ENCODE measurements around the gene ADH1C. TPM values are rescaled to one million over a fixed set of nuclear protein-coding genes. Genes with fewer than 3 reads are reported as not detected.

ADH1C gene
- 1 to 10 TPM; 1.7 to 2.3 TPM for polyA plus RNA-seq

GRCh38 chr4:99352602-99353537 is at the start of gene ADH1C:
ADH1C (minus strand) TSS chr4:99352746; CDS start chr4:99352675, 71 bp downstream.
- H3K36me3 ChIP-seq (ENCODE audit: control insufficient read depth in 2 of 2, insufficient read depth in 2 of 2, low read length in 1 of 2): no peaks in the 10 kb centered on the region
- H3K27me3 ChIP-seq (ENCODE audit: control insufficient read depth in 1 of 2, insufficient read depth in 2 of 2, low read length in 2 of 2): no peaks in the 10 kb centered on the region
- H3K4me3 ChIP-seq (ENCODE audit: low read depth in 1 of 2, low read length in 2 of 2): no peak within 1 kb of the TSS
- no peaks in the 10 kb centered on the region for H3K4me1 ChIP-seq (ENCODE audit: control insufficient read depth in 2 of 2, insufficient read depth in 2 of 2, low read length in 1 of 2)
- 33 to 40% methylated on average over 10 of the region's 10 CpGs for WGBS, 2 donors
- no peaks in the 10 kb centered on the region for H3K9me3 ChIP-seq (ENCODE audit: control insufficient read depth in 2 of 2, insufficient read depth in 1 of 2, low read depth in 1 of 2, low read length in 1 of 2)
- H3K27ac ChIP-seq (ENCODE audit: low read depth in 2 of 2, low read length in 1 of 2): no peak within 1 kb of the TSS

DNA sequence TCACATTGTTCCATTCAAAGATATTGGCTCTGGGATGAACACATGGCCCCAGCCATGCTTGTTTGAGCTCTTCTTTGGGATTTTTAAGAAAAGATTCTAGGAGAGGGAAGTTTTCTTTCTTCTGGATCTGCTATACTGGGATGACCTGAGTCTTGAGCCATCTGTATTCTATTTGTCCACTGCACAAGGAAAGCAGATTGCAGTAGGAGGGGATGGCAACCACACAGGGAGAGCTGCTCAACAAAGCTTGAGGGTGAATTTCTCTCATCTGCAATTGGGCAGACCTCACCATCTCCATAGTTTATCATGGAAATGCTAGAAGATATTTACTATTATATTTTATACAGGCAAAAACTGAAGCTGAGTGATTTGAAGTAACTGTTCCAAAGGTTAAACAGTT is 48.3 kb upstream of the ADH1C start:
- Histone ChIP-seq H3K9me3 (ENCODE audit: control insufficient read depth in 2 of 2, insufficient read depth in 1 of 2, low read depth in 1 of 2, low read length in 1 of 2) (no peaks in the 10 kb centered on the region), H3K36me3 (ENCODE audit: control insufficient read depth in 2 of 2, insufficient read depth in 2 of 2, low read length in 1 of 2) (no peaks in the 10 kb centered on the region), H3K27me3 (ENCODE audit: control insufficient read depth in 1 of 2, insufficient read depth in 2 of 2, low read length in 2 of 2) (no peaks in the 10 kb centered on the region), H3K4me1 (ENCODE audit: control insufficient read depth in 2 of 2, insufficient read depth in 2 of 2, low read length in 1 of 2) (no peaks in the 10 kb centered on the region), H3K27ac (ENCODE audit: low read depth in 2 of 2, low read length in 1 of 2) (no peak overlapping the region), H3K4me3 (ENCODE audit: low read depth in 1 of 2, low read length in 2 of 2) (no peak overlapping the region)

DNA sequence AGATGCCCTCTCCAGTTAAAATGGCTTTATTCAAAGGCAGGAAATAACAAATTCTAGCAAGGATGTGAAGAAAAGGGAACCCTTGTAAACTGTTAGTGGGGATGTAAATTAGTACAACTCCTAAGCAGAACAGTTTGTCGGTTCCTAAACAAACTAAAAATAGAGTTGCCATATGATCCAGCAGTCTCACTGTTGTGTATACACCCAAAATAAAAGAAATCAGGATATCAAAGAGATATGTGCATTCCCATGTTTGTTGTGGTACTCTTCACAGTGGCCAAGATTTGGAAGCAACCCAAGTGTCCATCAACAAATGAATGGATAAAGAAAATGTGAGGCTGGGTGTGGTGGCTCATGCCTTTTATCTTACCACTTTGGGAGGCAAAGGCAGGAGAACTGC is 46.5 kb upstream of the ADH1C start:
- Histone ChIP-seq H3K4me1 (ENCODE audit: control insufficient read depth in 2 of 2, insufficient read depth in 2 of 2, low read length in 1 of 2) (no peaks in the 10 kb centered on the region), H3K9me3 (ENCODE audit: control insufficient read depth in 2 of 2, insufficient read depth in 1 of 2, low read depth in 1 of 2, low read length in 1 of 2) (no peaks in the 10 kb centered on the region), H3K27ac (ENCODE audit: low read depth in 2 of 2, low read length in 1 of 2) (no peak overlapping the region), H3K4me3 (ENCODE audit: low read depth in 1 of 2, low read length in 2 of 2) (no peak overlapping the region), H3K36me3 (ENCODE audit: control insufficient read depth in 2 of 2, insufficient read depth in 2 of 2, low read length in 1 of 2) (no peaks in the 10 kb centered on the region), H3K27me3 (ENCODE audit: control insufficient read depth in 1 of 2, insufficient read depth in 2 of 2, low read length in 2 of 2) (no peaks in the 10 kb centered on the region)
- 48 to 50% methylated on average over 1 of the region's 1 CpG for WGBS, 2 donors

GRCh38 chr4:99395595-99396364 is 43.2 kb upstream of the ADH1C start:
- 75 to 80% methylated on average over 3 of the region's 3 CpGs for WGBS, 2 donors
- H3K27ac ChIP-seq (ENCODE audit: low read depth in 2 of 2, low read length in 1 of 2): no peak overlapping the region
- no peak overlapping the region for H3K4me3 ChIP-seq (ENCODE audit: low read depth in 1 of 2, low read length in 2 of 2)
- H3K4me1 ChIP-seq (ENCODE audit: control insufficient read depth in 2 of 2, insufficient read depth in 2 of 2, low read length in 1 of 2): no peaks in the 10 kb centered on the region
- no peaks in the 10 kb centered on the region for H3K27me3 ChIP-seq (ENCODE audit: control insufficient read depth in 1 of 2, insufficient read depth in 2 of 2, low read length in 2 of 2)
- H3K36me3 ChIP-seq (ENCODE audit: control insufficient read depth in 2 of 2, insufficient read depth in 2 of 2, low read length in 1 of 2): no peaks in the 10 kb centered on the region
- no peaks in the 10 kb centered on the region for H3K9me3 ChIP-seq (ENCODE audit: control insufficient read depth in 2 of 2, insufficient read depth in 1 of 2, low read depth in 1 of 2, low read length in 1 of 2)

DNA sequence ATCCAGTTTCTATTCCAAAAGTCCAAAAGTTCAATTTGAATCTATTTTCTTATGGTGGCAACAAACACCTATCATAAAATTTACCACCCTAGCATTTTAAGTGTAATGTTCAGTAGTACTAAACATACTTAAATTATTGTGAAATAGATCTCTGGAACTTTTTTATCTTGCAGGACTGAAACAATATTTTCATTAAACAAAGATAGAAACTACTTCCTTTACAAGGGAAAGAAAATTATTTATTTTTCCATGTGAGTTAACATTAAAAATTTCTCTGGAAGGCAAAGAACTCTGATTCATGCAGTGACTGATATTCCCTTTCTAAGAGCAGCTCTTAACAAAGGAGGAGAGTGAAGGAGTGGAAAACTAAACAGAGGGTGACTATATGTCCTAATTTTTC is 42.4 kb upstream of the ADH1C start:
- Histone ChIP-seq H3K27me3 (ENCODE audit: control insufficient read depth in 1 of 2, insufficient read depth in 2 of 2, low read length in 2 of 2) (no peaks in the 10 kb centered on the region), H3K4me1 (ENCODE audit: control insufficient read depth in 2 of 2, insufficient read depth in 2 of 2, low read length in 1 of 2) (no peaks in the 10 kb centered on the region), H3K36me3 (ENCODE audit: control insufficient read depth in 2 of 2, insufficient read depth in 2 of 2, low read length in 1 of 2) (no peaks in the 10 kb centered on the region), H3K27ac (ENCODE audit: low read depth in 2 of 2, low read length in 1 of 2) (no peak overlapping the region), H3K4me3 (ENCODE audit: low read depth in 1 of 2, low read length in 2 of 2) (no peak overlapping the region), H3K9me3 (ENCODE audit: control insufficient read depth in 2 of 2, insufficient read depth in 1 of 2, low read depth in 1 of 2, low read length in 1 of 2) (no peaks in the 10 kb centered on the region)

GRCh38 chr4:99390055-99390454 is 37.5 kb upstream of the ADH1C start:
- Histone ChIP-seq H3K4me3 (ENCODE audit: low read depth in 1 of 2, low read length in 2 of 2) (no peak overlapping the region), H3K4me1 (ENCODE audit: control insufficient read depth in 2 of 2, insufficient read depth in 2 of 2, low read length in 1 of 2) (peaks cover 0 to 3% of the 10 kb centered on the region in 2 donors), H3K27me3 (ENCODE audit: control insufficient read depth in 1 of 2, insufficient read depth in 2 of 2, low read length in 2 of 2) (no peaks in the 10 kb centered on the region), H3K27ac (ENCODE audit: low read depth in 2 of 2, low read length in 1 of 2) (no peak overlapping the region), H3K36me3 (ENCODE audit: control insufficient read depth in 2 of 2, insufficient read depth in 2 of 2, low read length in 1 of 2) (no peaks in the 10 kb centered on the region), H3K9me3 (ENCODE audit: control insufficient read depth in 2 of 2, insufficient read depth in 1 of 2, low read depth in 1 of 2, low read length in 1 of 2) (peaks cover 0 to 2% of the 10 kb centered on the region in 2 donors)
- WGBS, 2 donors: 75 to 83% methylated on average over 1 of the region's 1 CpG

GRCh38 chr4:99389606-99390005 is 37.1 kb upstream of the ADH1C start:
- H3K27me3 ChIP-seq (ENCODE audit: control insufficient read depth in 1 of 2, insufficient read depth in 2 of 2, low read length in 2 of 2): no peaks in the 10 kb centered on the region
- peaks cover 0 to 2% of the 10 kb centered on the region in 2 donors for H3K9me3 ChIP-seq (ENCODE audit: control insufficient read depth in 2 of 2, insufficient read depth in 1 of 2, low read depth in 1 of 2, low read length in 1 of 2)
- H3K27ac ChIP-seq (ENCODE audit: low read depth in 2 of 2, low read length in 1 of 2): no peak overlapping the region
- H3K4me1 ChIP-seq (ENCODE audit: control insufficient read depth in 2 of 2, insufficient read depth in 2 of 2, low read length in 1 of 2): peaks cover 0 to 3% of the 10 kb centered on the region in 2 donors
- H3K36me3 ChIP-seq (ENCODE audit: control insufficient read depth in 2 of 2, insufficient read depth in 2 of 2, low read length in 1 of 2): no peaks in the 10 kb centered on the region
- H3K4me3 ChIP-seq (ENCODE audit: low read depth in 1 of 2, low read length in 2 of 2): no peak overlapping the region

- WGBS, 2 donors: 11 to 35% methylated on average over 5 of the region's 5 CpGs
- peak overlapping the region in 1 of 2 donors; percentile 67 for H3K27ac ChIP-seq (ENCODE audit: low read depth in 2 of 2, low read length in 1 of 2)
Measured at GRCh38 chr4:99383833-99384392, 31.4 kb upstream of the ADH1C start.

DNA sequence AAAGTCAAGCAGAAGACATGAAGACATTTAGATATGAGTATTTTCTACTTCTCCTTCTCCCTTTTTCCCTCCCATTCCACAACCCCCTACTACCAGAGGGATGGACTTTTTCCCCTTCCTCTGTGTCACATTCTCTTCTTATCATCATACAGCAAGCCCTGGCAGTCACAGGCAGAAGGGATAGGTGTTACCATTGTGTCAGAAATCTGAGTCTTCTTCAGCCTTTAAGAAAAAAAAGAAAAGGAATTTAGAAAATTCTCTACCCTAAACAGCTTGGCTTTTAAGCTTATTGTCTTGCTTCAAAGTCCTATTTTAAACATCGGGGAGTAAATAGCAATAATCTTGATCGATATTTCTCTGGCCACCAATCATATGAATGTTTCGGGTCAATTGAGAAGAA is 30.9 kb upstream of the ADH1C start:
- Histone ChIP-seq H3K9me3 (ENCODE audit: control insufficient read depth in 2 of 2, insufficient read depth in 1 of 2, low read depth in 1 of 2, low read length in 1 of 2) (no peaks in the 10 kb centered on the region), H3K4me1 (ENCODE audit: control insufficient read depth in 2 of 2, insufficient read depth in 2 of 2, low read length in 1 of 2) (peaks cover 0 to 3% of the 10 kb centered on the region in 2 donors), H3K4me3 (ENCODE audit: low read depth in 1 of 2, low read length in 2 of 2) (no peak overlapping the region), H3K36me3 (ENCODE audit: control insufficient read depth in 2 of 2, insufficient read depth in 2 of 2, low read length in 1 of 2) (no peaks in the 10 kb centered on the region), H3K27me3 (ENCODE audit: control insufficient read depth in 1 of 2, insufficient read depth in 2 of 2, low read length in 2 of 2) (no peaks in the 10 kb centered on the region), H3K27ac (ENCODE audit: low read depth in 2 of 2, low read length in 1 of 2) (peak overlapping the region; percentile 78 to 79)
- 72 to 75% methylated on average over 3 of the region's 3 CpGs for WGBS, 2 donors

More at GRCh38 chr4:99383833-99384392, 31.4 kb upstream of the ADH1C start:
- Histone ChIP-seq H3K4me3 (ENCODE audit: low read depth in 1 of 2, low read length in 2 of 2) (no peak overlapping the region), H3K36me3 (ENCODE audit: control insufficient read depth in 2 of 2, insufficient read depth in 2 of 2, low read length in 1 of 2) (no peaks in the 10 kb centered on the region), H3K9me3 (ENCODE audit: control insufficient read depth in 2 of 2, insufficient read depth in 1 of 2, low read depth in 1 of 2, low read length in 1 of 2) (no peaks in the 10 kb centered on the region), H3K27me3 (ENCODE audit: control insufficient read depth in 1 of 2, insufficient read depth in 2 of 2, low read length in 2 of 2) (no peaks in the 10 kb centered on the region), H3K4me1 (ENCODE audit: control insufficient read depth in 2 of 2, insufficient read depth in 2 of 2, low read length in 1 of 2) (peaks cover 0 to 3% of the 10 kb centered on the region in 2 donors)
